ENCODE data around the gene ARHGAP12. TPM values are rescaled to one million over a fixed set of nuclear protein-coding genes. Genes with fewer than 3 reads are reported as not detected.

Gene ARHGAP12
- total RNA-seq, 1 experiment from 2014 or later: 51.9 TPM

GRCh38 chr10:31961277-31962074 lies 32.8 kb upstream of the ARHGAP12 start:
- Histone ChIP-seq H3K4me1 (replicated peaks; ENCODE audit: insufficient read depth) (peaks cover 67% of the 10 kb centered on the region), H3K27ac (peak overlapping the region; percentile 88), H3K36me3 (ENCODE audit: low read depth) (no peaks in the 10 kb centered on the region)

DNA sequence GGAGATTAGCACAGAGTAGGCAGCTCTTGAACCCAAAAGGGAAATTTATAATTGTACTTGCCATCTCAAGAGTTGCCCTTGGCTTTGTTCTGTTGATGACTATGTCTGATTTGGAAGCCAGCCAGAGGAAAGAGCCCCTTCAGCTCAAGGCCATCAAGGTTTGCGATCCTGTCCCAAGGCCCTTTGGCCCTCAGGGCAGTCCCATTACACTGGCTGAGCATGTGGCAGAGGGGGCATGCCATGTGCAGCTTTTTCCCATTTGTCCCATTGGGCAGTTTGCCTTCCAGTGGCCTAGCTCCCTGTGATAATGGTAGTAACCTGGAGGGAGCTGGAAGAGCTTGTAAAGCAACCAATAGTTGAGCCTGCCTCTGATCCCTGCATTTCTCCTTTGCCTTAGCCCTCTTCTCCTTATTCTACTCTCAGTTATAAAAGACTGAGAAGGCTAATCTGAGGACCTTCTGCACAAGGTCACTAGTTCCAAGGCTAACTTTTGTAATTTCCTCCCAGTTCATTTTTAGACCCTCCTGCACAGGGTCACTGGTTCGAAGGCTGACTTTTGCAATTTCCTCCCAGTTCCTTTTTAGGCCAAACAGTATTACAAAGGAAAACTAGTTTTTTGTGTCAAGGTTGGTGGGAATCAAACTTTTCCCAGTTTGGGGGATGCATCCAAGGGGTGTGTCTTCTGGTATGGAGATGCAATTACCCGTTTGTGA lies 31.0 kb upstream of the ARHGAP12 start:
- Histone ChIP-seq H4K20me1 (ENCODE audit: insufficient read depth) (no peaks in the 10 kb centered on the region), H3K27me3 (ENCODE audit: insufficient read depth, low read depth) (no peaks in the 10 kb centered on the region), H3K4me3 (no peak overlapping the region), H3K4me1 (replicated peaks; ENCODE audit: insufficient read depth) (peaks cover 61% of the 10 kb centered on the region), H3K27ac (peak overlapping the region; percentile 29; the same call in 1 of the 2 replicates), H3K36me3 (ENCODE audit: low read depth) (no peaks in the 10 kb centered on the region), H3F3A (ENCODE audit: insufficient read depth, low read depth) (peaks cover 41% of the 10 kb centered on the region), H3K79me2 (ENCODE audit: low read depth) (no peaks in the 10 kb centered on the region), H3K9me2 (ENCODE audit: insufficient read depth) (no peaks in the 10 kb centered on the region), H3K4me2 (no peak overlapping the region), H2AFZ (no peak overlapping the region), H3K9me3 (ENCODE audit: insufficient read depth, low read depth) (no peaks in the 10 kb centered on the region)
- intact Hi-C loops (cut with micrococcal nuclease; ENCODE audit: unreplicated experiment): loop anchor here (2.0 to 5.0 kb wide), 2 partner anchors 13 to 32 kb away; partner anchors contain the start of gene ARHGAP12
- no peak for DNase-seq
- no TSS peak for BruUV-seq (replicated peaks)
- TF ChIP-seq, protein P1, sequence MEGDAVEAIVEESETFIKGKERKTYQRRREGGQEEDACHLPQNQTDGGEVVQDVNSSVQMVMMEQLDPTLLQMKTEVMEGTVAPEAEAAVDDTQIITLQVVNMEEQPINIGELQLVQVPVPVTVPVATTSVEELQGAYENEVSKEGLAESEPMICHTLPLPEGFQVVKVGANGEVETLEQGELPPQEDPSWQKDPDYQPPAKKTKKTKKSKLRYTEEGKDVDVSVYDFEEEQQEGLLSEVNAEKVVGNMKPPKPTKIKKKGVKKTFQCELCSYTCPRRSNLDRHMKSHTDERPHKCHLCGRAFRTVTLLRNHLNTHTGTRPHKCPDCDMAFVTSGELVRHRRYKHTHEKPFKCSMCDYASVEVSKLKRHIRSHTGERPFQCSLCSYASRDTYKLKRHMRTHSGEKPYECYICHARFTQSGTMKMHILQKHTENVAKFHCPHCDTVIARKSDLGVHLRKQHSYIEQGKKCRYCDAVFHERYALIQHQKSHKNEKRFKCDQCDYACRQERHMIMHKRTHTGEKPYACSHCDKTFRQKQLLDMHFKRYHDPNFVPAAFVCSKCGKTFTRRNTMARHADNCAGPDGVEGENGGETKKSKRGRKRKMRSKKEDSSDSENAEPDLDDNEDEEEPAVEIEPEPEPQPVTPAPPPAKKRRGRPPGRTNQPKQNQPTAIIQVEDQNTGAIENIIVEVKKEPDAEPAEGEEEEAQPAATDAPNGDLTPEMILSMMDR (conservative IDR thresholded peaks at IDR 0.05): no peak
- POLR2A ChIA-PET (ENCODE audit: unreplicated experiment): no interaction called here
- CTCF ChIA-PET: no interaction called here

More at GRCh38 chr10:31961277-31962074, 32.8 kb upstream of the ARHGAP12 start:
- CTCF ChIA-PET: interaction anchor here (1.2 kb wide), 1 partner anchor 99 kb away, joined by 3 read pairs; no protein-coding TSS in a partner anchor
- TF ChIP-seq, protein P1 (conservative IDR thresholded peaks at IDR 0.05): no peak
- no peak for TF ChIP-seq EZH2 (IDR thresholded peaks at IDR 0.05; ENCODE audit: low read depth)
- intact Hi-C loops (cut with micrococcal nuclease; ENCODE audit: unreplicated experiment): loop anchor here (2.0 to 5.0 kb wide), 2 partner anchors 15 to 34 kb away; partner anchors contain the start of gene ARHGAP12
- Histone ChIP-seq H3F3A (ENCODE audit: insufficient read depth, low read depth) (peaks cover 41% of the 10 kb centered on the region), H3K4me2 (peak overlapping the region; percentile 75), H3K9me3 (ENCODE audit: insufficient read depth, low read depth) (no peaks in the 10 kb centered on the region), H4K20me1 (ENCODE audit: insufficient read depth) (no peaks in the 10 kb centered on the region), H3K79me2 (ENCODE audit: low read depth) (no peaks in the 10 kb centered on the region), H2AFZ (peak overlapping the region; percentile 63; the same call in 1 of the 2 replicates), H3K4me3 (peak overlapping the region; percentile 19; the same call in 1 of the 2 replicates), H3K9me2 (ENCODE audit: insufficient read depth) (no peaks in the 10 kb centered on the region), H3K27me3 (ENCODE audit: insufficient read depth, low read depth) (no peaks in the 10 kb centered on the region)
- POLR2A ChIA-PET (ENCODE audit: unreplicated experiment): interaction anchor here (0.5 to 0.7 kb wide), 4 partner anchors 93 to 483 kb away, joined by 5 to 15 read pairs (median 6); no protein-coding TSS in a partner anchor
- peak; percentile 74 to 95 for DNase-seq
- BruUV-seq (replicated peaks): no TSS peak

DNA sequence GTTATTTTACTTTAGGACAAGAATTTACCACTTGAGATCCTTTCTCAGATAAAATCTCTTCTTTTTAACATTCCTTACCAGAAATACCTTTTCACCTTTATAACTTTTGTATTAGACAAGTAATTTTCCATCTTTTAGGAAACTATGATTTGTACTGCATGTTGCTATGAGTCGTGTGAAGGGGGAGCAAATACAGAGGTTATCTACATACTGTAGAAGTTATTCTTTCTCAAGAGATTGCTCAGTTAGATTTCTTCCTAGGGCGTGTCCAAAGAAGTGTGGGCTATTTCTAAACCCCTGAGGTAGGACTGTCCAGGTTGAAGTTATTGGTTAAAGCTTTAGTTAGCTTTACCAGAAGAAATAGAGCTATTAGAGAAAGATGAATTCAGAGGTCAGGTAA lies 30.2 kb upstream of the ARHGAP12 start:
- Histone ChIP-seq H3K36me3 (ENCODE audit: low read depth) (no peaks in the 10 kb centered on the region), H3K4me1 (replicated peaks; ENCODE audit: insufficient read depth) (peaks cover 53% of the 10 kb centered on the region), H3K4me3 (no peak overlapping the region), H3K9me3 (ENCODE audit: insufficient read depth, low read depth) (no peaks in the 10 kb centered on the region), H3K4me2 (no peak overlapping the region), H3K79me2 (ENCODE audit: low read depth) (no peaks in the 10 kb centered on the region), H2AFZ (no peak overlapping the region), H3F3A (ENCODE audit: insufficient read depth, low read depth) (peaks cover 35% of the 10 kb centered on the region), H3K27ac (peak overlapping the region; percentile 29; the same call in 1 of the 2 replicates), H3K27me3 (ENCODE audit: insufficient read depth, low read depth) (no peaks in the 10 kb centered on the region), H4K20me1 (ENCODE audit: insufficient read depth) (no peaks in the 10 kb centered on the region), H3K9me2 (ENCODE audit: insufficient read depth) (no peaks in the 10 kb centered on the region)
- peak in 1 of 2 experiments; percentile 71 for DNase-seq
- BruUV-seq (replicated peaks): no TSS peak
- CTCF ChIA-PET: no interaction called here
- POLR2A ChIA-PET (ENCODE audit: unreplicated experiment): no interaction called here
- intact Hi-C loops (cut with micrococcal nuclease; ENCODE audit: unreplicated experiment): no loop called here
- no peak for TF ChIP-seq EZH2 (IDR thresholded peaks at IDR 0.05; ENCODE audit: low read depth)
- TF ChIP-seq, protein P1 (conservative IDR thresholded peaks at IDR 0.05): no peak
